Pulmonary artery endothelial cell (primary cell): Measurements from ENCODE around the gene CRACR2A. TPM values are rescaled to one million over a fixed set of nuclear protein-coding genes. Genes with fewer than 3 reads are reported as not detected.

Experiments used
- DNase-seq: peaks from one replicate; pipeline ENCODE4 v3.0.0-alpha.2; 2011; ENCODE audit warnings: low read depth, low spot score
- total RNA-seq: library from RNA; depleted of rRNA; stranded (reverse); fragments of >200 nt; gene quantifications from 2 replicates; pipeline ENCODE4 v1.2.3, GENCODE V29; 2014

Gene CRACR2A
- total RNA-seq, 1 donor from 2014 or later, result 7.1 TPM

DNA sequence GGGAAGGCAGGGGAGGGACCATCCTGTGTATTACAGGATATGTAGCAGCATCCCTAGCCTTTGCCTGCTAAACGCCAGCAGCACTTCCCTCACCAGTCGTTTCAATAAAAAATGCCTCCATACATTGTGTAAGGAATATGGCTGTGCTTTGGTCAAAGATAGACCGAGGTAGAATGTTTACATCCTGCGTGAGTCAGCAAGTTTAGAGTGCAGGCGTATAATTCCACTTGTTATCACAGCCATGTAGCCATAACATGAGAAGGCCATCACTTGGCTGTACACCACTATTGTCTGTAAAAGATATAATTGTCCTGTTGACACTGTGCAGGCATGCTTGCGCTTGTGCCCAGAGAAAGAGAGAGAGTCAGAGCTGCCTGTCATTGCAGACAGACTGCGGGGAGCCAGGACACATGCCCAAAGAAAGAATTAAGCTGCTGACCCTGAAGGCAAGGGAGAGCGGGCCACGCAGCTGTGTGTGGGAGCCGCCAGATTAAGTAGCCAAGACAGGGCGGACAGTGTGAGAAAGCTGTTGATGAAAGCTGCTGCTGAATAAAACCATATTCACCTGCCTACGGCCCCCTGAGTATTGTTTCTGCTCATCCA, 68.4 kb downstream of the CRACR2A start:
- DNase-seq, result no peak

GRCh38 chr12:3683670-3684069, 69.2 kb downstream of the CRACR2A start:
- DNase-seq, result no peak

DNA sequence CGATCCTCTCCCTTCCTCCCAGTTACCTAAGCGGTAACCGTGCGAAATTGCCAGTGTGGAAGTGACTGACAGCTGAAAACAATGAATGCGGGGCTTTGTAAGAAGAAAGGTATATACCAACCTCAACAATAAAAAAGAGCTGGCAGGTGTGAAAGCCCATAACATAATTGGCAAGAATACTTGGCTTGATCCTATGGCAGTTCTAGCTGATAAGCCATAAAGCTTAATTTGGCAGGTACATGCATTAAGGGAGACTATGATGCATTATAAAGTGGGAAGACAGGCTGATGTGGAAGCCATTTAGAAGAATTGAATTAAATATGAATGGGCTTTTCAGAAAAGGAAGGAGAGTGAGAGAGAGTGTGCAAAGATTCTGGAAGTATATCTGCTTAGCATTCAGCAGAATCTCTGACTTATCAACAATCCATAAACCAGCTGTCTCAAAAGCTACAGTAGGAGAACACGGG, 71.3 kb downstream of the CRACR2A start:
- DNase-seq, result no peak

DNA sequence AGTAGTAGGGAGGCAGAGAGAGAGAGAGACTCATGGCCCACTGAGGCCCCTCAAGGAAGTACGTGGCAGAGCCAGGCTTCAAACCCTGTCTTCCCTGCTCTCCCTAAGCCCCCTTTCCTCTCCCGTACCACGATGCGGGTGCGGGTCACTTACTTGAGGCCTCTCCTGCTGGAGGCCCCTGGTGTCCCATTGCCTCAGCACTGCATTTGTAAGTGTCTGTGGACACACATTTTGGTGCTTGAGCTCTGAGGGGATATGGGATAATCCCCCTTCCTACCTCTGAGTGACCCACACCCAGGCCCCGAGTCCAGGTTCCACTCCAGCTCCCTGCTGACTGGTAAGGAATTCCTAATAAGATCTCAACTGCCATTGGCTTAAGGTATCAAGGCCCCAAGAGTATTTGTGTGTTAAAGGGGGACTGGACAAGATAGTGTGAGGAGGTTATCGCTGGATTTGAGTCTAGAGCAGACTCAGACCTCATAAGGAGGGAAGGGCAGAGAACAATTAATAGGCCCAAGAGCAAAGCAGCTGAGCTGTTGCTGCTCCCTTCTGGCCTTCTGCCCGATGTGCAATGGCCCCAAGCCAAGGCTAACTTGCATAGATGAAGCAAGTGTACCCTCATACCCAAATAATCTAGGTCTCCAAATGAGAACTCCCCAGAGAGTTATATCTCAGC, 71.9 kb downstream of the CRACR2A start:
- DNase-seq, result no peak

DNA sequence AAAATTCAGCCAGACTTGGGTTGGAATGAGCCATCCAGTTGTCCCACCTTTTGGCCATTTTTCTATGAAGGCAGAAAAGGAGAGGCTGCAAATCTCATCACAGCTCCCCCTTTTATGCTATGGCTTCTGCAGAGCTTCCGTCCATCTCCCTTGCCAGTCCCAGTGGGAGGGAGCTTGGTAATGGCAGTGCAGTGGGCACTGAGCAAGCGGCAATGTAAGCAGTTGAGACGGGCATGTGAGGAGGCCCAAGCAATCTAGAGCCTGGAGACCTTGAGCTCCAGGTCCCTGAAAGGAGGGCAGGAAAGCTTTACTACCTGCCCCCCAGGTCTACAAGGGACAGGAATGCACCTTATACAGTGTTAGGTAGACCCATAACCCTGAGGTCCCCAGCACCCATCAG, 73.1 kb downstream of the CRACR2A start:
- no peak for DNase-seq

DNA sequence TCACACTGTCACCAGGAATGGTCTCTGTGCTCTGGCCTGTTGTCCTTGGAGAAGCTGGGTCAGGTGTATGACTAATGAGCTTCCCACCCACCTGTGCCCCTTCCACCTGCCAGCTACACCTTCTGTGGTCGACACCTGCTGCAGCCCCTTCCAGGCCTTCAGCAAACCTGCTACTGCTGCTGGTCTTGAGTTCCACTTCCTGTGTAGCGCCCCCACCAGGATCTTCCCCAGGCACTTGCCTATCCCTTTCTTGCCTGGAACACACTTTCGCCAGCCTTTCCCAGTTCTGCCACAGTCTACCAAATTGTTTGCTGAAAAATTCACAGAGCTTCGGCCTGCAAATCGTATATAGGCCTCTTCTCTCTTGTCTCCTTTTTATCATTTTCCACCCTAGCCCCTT, 75.3 kb downstream of the CRACR2A start:
- DNase-seq, result no peak

GRCh38 chr12:3673981-3674708, 78.8 kb downstream of the CRACR2A start:
- DNase-seq, result no peak

GRCh38 chr12:3672113-3672509, 80.8 kb downstream of the CRACR2A start:
- DNase-seq, result no peak

DNA sequence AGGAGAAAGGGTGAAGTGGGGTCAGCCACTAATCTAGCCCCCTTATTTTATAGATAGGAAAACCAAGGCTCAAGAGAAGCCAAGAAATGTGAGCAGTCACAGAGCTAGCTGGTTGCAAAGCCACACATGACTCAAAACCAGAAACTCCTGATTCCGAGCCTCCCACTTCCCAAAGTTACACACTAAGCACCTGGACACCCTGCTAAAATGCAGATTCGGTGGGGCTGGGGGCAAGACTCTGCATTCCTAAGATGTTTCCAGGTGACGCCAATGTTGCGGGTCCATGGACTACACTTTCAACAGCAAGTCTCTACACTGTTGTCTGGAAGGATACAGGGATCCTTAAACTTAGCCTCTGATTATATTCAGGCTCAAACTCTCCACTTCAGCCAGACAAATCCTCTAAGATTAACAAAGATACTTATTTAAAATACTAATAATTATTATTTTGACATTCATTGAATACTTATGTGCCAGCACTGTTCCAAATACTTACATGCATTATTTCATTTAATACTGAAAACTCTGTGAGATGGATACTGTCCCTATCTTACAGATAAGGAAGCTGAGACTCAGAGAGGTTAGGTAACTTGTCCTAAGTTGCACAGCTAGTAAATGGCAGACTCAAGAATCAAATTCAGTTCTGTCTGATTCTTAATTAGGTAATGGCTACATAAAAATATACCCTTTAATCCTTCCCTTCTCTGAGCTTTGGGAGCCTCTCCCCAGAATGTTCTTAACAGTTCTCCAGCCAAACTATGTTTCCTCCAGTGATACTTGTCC, 81.4 kb downstream of the CRACR2A start:
- DNase-seq, result no peak

DNA sequence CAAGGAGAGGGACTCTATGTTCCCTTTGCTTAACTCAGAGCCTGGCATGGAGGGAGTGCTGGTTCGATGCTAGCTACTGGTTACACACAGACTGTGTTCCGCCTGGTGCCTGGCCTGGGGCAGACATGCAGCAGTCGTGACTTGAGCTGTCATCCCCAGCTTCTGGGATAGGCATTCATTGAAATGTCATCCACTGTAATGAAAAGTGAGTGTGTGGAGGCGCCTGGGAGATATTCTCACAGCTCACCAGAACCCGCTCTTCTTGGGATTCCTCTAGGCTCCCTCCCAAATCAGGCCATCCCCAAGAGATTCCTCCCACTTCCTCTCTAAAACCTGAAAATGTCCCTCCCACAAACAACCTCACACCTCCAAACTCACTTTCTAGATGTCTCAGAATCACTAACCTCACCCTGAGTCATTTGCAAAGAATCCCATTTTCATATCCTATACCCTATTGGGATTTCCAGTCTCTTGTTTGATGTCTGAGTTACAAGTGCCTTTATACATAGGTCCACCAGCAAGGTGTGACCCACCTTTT, 82.8 kb downstream of the CRACR2A start:
- no peak for DNase-seq

DNA sequence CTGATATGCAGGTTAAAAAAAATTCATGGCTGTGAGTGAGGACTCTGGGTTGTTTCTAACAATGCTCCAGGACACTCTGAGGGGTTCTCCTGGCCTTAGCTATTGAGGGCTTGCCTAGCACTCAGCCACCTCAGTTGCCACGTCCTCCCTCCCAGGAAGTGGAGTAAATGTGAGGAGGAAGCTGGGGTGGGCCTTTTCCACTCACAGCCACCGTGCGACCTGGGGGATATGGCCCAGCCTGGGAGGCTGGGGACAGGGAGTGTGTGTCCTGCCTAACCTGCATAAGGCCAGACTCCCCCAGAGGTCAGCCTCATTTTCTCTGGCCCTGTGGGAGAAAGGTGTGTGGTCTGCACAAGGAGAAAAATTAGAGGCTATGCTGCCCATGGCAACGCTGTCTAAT, 83.3 kb downstream of the CRACR2A start:
- no peak for DNase-seq

- DNase-seq, result no peak
Observed at GRCh38 chr12:3668479-3669165, 84.3 kb downstream of the CRACR2A start.

DNA sequence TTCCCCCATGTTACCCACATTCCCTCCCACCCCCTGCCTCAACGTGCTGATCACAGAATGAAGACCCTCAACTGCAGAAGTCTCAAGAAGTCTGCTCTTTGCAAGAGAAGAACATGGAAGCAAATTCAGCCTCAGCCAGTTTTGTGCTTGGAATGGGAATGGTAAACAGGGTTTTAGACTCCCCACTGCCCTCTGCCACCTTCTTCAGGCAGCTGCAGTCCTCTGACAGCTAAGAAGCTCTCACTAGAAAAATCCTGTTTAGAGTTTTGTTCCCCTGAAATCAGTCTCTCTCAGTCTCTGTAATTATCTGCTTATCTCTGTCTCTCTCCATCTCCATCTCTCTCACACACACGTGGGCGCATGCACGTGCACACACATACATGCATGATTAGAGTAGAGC, 85.4 kb downstream of the CRACR2A start:
- no peak for DNase-seq

- no peak for DNase-seq
Observed at GRCh38 chr12:3666441-3666840, 86.5 kb downstream of the CRACR2A start.

GRCh38 chr12:3662521-3662921, 90.4 kb downstream of the CRACR2A start:
- no peak for DNase-seq

GRCh38 chr12:3661028-3661427, 91.9 kb downstream of the CRACR2A start:
- DNase-seq, result no peak

DNA sequence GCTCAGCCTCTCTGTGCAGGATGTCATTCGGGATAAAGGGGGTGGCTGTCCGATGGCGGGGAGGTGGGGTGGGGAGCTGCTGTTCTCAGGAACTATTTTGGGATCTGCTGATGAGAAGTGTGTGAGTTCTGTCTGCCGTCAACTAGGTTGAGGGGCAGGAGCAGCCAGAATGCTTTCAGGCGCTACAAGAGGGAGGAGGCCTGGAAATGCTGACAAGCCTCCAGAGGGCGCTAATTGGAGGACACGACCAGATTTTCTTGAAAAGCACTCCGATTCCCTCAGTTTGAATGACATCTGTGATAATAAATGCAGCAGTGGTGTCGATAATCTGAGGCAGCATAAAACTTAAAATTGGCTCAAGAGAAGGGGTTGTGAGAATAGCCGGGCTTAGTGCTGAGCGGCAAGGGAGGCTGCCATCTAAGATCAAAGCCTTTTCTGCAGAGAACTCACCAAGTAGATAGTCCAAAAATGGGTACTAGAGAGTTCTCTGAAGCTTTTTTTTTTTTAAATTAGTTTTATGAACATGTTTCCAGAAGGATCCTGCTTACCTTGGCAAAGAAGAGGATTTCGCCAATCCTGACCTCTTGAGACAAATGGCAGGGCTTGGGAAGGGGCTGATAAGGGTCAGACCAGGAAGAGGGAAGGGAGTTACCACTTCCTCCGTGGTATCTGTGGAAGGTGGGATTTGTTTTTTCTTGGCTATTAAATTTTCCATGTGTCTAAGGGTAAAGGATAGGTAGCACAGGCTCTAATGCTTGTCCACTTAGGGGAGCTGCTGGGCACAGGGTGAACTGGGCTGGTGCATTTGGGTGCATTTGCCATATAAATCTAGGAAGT, 94.4 kb downstream of the CRACR2A start:
- no peak for DNase-seq

GRCh38 chr12:3656946-3657622, 95.8 kb downstream of the CRACR2A start:
- DNase-seq, result no peak

- DNase-seq, result no peak
Observed at GRCh38 chr12:3655328-3655900, 97.5 kb downstream of the CRACR2A start.
